ENCODE data around the gene NPPC. TPM values are rescaled to one million over a fixed set of nuclear protein-coding genes. Genes with fewer than 3 reads are reported as not detected.

Gene NPPC
- total RNA-seq, 1 donor, result not detected

DNA sequence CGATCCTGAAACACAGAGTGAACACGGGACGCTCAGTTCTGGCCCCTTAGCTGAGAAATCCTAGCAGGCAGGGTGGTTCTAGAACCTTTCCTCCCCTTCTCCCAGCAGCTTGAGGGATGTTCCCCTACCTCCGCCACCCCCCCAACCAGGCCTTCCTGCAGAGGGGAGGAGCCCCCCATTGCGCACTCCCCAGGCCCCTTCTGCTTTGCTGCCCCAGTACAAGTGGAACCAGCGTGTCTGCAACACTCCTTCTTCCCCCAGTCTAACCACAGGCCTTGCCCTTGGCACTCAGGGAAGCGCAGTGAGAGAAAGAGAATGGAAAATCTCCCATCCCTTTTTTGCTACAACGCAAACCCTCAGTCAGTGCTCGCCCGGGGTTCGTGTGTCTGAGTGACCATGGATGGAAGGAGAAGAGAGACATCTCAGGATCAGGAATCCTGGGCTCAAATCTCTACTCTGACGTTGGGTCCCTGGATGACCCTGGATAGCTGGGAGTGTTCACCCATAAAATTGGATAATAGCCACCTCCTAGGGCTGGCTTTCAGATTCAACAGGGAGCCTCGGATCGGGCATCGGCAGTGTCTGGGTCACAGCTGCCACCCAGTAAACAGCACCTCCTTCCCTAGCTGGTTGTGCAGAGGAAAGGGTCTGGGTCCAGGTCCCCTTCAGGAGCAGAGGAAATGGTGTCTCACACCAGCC, 3.7 kb downstream of the NPPC start:
- no peak overlapping the region for H2AFZ ChIP-seq (ENCODE audit: low read length)

DNA sequence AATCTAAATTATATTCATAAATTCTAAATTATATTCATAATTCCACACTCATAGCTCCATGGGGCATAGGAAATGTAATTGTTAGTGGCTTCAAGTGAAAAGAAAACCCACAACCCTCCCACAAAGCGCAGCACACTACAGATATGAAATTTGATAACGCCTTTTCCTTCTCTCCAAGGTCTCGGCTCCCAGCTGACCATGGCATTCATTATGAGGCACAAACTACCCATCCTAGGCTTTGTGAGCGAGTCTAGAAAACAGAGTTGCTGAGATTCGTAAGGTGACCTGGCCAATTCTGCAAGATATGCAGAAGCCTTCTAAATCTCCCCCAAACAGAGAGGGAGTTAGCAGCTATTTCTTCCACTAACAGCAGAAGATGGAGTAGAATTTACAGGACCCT, 5.4 kb downstream of the NPPC start:
- H3K4me3 ChIP-seq (ENCODE audit: insufficient read depth, low read length), result no peak overlapping the region
- H3K36me3 ChIP-seq (ENCODE audit: insufficient read depth, low read length), result no peaks in the 10 kb centered on the region
- H3K9me3 ChIP-seq (ENCODE audit: low read depth, low read length), result no peaks in the 10 kb centered on the region
- H3K27me3 ChIP-seq (ENCODE audit: insufficient read depth, low read length), result peaks cover 52% of the 10 kb centered on the region
- H3K27ac ChIP-seq (ENCODE audit: low read depth, low read length), result no peak overlapping the region
- H3K79me2 ChIP-seq (ENCODE audit: insufficient read depth, low read length), result no peaks in the 10 kb centered on the region
- peaks cover 5% of the 10 kb centered on the region for H3K4me1 ChIP-seq (ENCODE audit: insufficient read depth, low read length)
- no peak overlapping the region for H3K4me2 ChIP-seq (ENCODE audit: insufficient read depth, low read length)
- TF ChIP-seq, protein P1, sequence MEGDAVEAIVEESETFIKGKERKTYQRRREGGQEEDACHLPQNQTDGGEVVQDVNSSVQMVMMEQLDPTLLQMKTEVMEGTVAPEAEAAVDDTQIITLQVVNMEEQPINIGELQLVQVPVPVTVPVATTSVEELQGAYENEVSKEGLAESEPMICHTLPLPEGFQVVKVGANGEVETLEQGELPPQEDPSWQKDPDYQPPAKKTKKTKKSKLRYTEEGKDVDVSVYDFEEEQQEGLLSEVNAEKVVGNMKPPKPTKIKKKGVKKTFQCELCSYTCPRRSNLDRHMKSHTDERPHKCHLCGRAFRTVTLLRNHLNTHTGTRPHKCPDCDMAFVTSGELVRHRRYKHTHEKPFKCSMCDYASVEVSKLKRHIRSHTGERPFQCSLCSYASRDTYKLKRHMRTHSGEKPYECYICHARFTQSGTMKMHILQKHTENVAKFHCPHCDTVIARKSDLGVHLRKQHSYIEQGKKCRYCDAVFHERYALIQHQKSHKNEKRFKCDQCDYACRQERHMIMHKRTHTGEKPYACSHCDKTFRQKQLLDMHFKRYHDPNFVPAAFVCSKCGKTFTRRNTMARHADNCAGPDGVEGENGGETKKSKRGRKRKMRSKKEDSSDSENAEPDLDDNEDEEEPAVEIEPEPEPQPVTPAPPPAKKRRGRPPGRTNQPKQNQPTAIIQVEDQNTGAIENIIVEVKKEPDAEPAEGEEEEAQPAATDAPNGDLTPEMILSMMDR (IDR thresholded peaks at IDR 0.05; ENCODE audit: extremely low read depth, low read depth, low read length), result no peak
- H2AFZ ChIP-seq (ENCODE audit: low read length), result no peak overlapping the region
- DNase-seq (ENCODE audit: insufficient read length, low spot score, missing footprints), result peak; percentile 66
- no peaks in the 10 kb centered on the region for H4K20me1 ChIP-seq (ENCODE audit: insufficient read depth, low read length)

More for the DNA sequence above, 3.7 kb downstream of the NPPC start:
- TF ChIP-seq, protein P1 (IDR thresholded peaks at IDR 0.05; ENCODE audit: extremely low read depth, low read depth, low read length), result no peak
- Histone ChIP-seq H3K27me3 (ENCODE audit: insufficient read depth, low read length) (peaks cover 52% of the 10 kb centered on the region), H3K4me2 (ENCODE audit: insufficient read depth, low read length) (no peak overlapping the region), H3K36me3 (ENCODE audit: insufficient read depth, low read length) (no peaks in the 10 kb centered on the region), H3K4me1 (ENCODE audit: insufficient read depth, low read length) (peaks cover 8% of the 10 kb centered on the region), H3K27ac (ENCODE audit: low read depth, low read length) (no peak overlapping the region), H3K9me3 (ENCODE audit: low read depth, low read length) (no peaks in the 10 kb centered on the region), H3K4me3 (ENCODE audit: insufficient read depth, low read length) (no peak overlapping the region), H4K20me1 (ENCODE audit: insufficient read depth, low read length) (no peaks in the 10 kb centered on the region), H3K79me2 (ENCODE audit: insufficient read depth, low read length) (no peaks in the 10 kb centered on the region)
- DNase-seq (ENCODE audit: insufficient read length, low spot score, missing footprints), result peak; percentile 87

DNA sequence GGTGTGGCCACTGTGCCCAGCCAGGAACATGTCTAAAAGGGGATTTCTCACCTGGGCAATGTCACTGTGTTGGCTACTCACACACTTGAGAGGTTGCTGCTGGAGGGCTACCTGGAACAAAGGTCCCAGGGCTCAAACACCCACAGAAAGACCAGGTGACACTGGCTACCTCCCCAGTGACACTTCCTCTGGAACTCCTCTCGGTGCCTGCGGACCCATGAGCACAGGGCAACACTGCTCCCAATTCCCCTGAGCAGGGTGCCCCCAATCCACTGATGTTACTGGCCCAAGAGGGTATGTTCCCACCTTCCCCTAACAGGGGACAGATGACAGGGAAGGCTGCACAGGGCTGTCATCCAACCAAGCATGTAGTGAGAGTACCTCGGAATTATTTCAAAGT, 5.8 kb downstream of the NPPC start:
- H3K27me3 ChIP-seq (ENCODE audit: insufficient read depth, low read length), result peaks cover 50% of the 10 kb centered on the region
- H4K20me1 ChIP-seq (ENCODE audit: insufficient read depth, low read length), result no peaks in the 10 kb centered on the region
- peak; percentile 72 for DNase-seq (ENCODE audit: insufficient read length, low spot score, missing footprints)
- H3K4me1 ChIP-seq (ENCODE audit: insufficient read depth, low read length), result peaks cover 1% of the 10 kb centered on the region
- no peaks in the 10 kb centered on the region for H3K9me3 ChIP-seq (ENCODE audit: low read depth, low read length)
- no peak overlapping the region for H2AFZ ChIP-seq (ENCODE audit: low read length)
- H3K79me2 ChIP-seq (ENCODE audit: insufficient read depth, low read length), result no peaks in the 10 kb centered on the region
- no peaks in the 10 kb centered on the region for H3K36me3 ChIP-seq (ENCODE audit: insufficient read depth, low read length)
- TF ChIP-seq, protein P1 (IDR thresholded peaks at IDR 0.05; ENCODE audit: extremely low read depth, low read depth, low read length), result no peak
- H3K27ac ChIP-seq (ENCODE audit: low read depth, low read length), result no peak overlapping the region
- H3K4me2 ChIP-seq (ENCODE audit: insufficient read depth, low read length), result no peak overlapping the region
- H3K4me3 ChIP-seq (ENCODE audit: insufficient read depth, low read length), result no peak overlapping the region

DNA sequence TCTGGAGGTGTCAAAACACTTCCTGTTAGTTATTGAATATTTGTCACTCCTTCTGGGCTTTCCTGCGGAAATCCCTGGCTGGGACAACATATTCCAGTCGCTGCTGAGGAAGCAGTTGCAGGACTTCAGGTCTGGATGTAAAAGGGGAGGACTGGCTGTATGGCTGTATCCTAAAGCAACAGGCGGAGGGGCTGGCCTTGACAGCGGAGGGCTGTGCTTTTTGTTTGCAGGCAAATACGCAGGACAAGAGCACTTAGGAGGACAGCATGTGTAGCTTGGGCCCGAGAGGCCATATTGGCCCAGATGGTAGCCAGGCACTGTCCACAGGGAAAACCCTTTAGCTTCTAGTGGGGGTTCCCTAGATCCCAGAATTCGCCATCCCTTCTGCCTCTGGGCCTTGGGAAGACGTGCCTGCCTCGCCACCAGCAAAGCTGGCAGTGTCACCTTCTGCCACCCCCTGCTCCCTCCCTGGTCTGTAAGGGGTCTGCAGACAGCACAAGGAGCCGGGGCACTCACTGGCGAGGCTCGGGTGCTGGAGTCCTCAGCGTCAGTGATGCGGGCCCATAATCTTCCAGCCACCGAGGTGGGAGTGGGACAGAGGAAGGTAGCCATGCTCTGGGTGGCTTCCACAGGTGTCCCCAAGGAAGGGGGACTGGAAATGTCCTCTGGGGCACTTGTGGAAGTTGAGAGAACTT, 6.7 kb downstream of the NPPC start:
- TF ChIP-seq, protein P1 (IDR thresholded peaks at IDR 0.05; ENCODE audit: extremely low read depth, low read depth, low read length), result no peak
- Histone ChIP-seq H3K27me3 (ENCODE audit: insufficient read depth, low read length) (peaks cover 44% of the 10 kb centered on the region), H3K9me3 (ENCODE audit: low read depth, low read length) (no peaks in the 10 kb centered on the region), H3K4me2 (ENCODE audit: insufficient read depth, low read length) (no peak overlapping the region), H3K79me2 (ENCODE audit: insufficient read depth, low read length) (no peaks in the 10 kb centered on the region), H4K20me1 (ENCODE audit: insufficient read depth, low read length) (no peaks in the 10 kb centered on the region), H3K36me3 (ENCODE audit: insufficient read depth, low read length) (no peaks in the 10 kb centered on the region), H3K27ac (ENCODE audit: low read depth, low read length) (no peak overlapping the region), H2AFZ (ENCODE audit: low read length) (no peak overlapping the region), H3K4me3 (ENCODE audit: insufficient read depth, low read length) (no peak overlapping the region), H3K4me1 (ENCODE audit: insufficient read depth, low read length) (no peaks in the 10 kb centered on the region)
- peak; percentile 66 for DNase-seq (ENCODE audit: insufficient read length, low spot score, missing footprints)
